Subcutaneous abdominal adipose tissue (tissue), 5 donors: ENCODE data around the gene PHETA2.

ENCODE experiments used
- H3K27ac ChIP-seq: one replicate; pipeline ENCODE4 v1.7.0; 2013; ENCODE audit warnings: low read depth, mild to moderate bottlenecking, inconsistent platforms, low read length, moderate library complexity
- H3K27me3 ChIP-seq, 5 donors: one replicate each; pipeline ENCODE4 v1.7.0; 2013; ENCODE audit warnings: low read length in 5 of 5, inconsistent platforms in 1 of 5; ENCODE audit not compliant: control insufficient read depth in 5 of 5, insufficient read depth in 4 of 5
- H3K36me3 ChIP-seq, 5 donors: one replicate each; pipeline ENCODE4 v1.7.0; 2013; ENCODE audit warnings: low read length in 5 of 5; ENCODE audit not compliant: control insufficient read depth in 5 of 5, insufficient read depth in 5 of 5
- H3K4me1 ChIP-seq, 5 donors: one replicate each; pipeline ENCODE4 v1.7.0; 2013; ENCODE audit warnings: low read length in 5 of 5, mild to moderate bottlenecking in 3 of 5, moderate library complexity in 1 of 5; ENCODE audit not compliant: control insufficient read depth in 5 of 5, insufficient read depth in 5 of 5
- H3K4me3 ChIP-seq, 5 donors: one replicate each; pipeline ENCODE4 v1.7.0; 2013; ENCODE audit warnings: low read length in 5 of 5, low read depth in 1 of 5
- H3K9ac ChIP-seq, 5 donors: one replicate each; pipeline ENCODE4 v1.7.0; 2013; ENCODE audit warnings: low read length in 5 of 5, mild to moderate bottlenecking in 4 of 5, moderate library complexity in 3 of 5
- H3K9me3 ChIP-seq, 5 donors: one replicate each; pipeline ENCODE4 v1.7.0; 2013; ENCODE audit warnings: low read length in 5 of 5; ENCODE audit not compliant: control insufficient read depth in 5 of 5
- donor health status: healthy.
- donor health status: healthy.
- donor health status: healthy.
- donor health status: healthy.
- donor health status: healthy.

PHETA2 gene

GRCh38 chr22:42056757-42057511 is 17.1 kb upstream of the PHETA2 start:
- Histone ChIP-seq H3K4me1 (no peaks in the 10 kb centered on the region), H3K27me3 (no peaks in the 10 kb centered on the region), H3K4me3 (no peak overlapping the region), H3K27ac (no peak overlapping the region), H3K9ac (no peak overlapping the region), H3K36me3 (peaks cover 0 to 37% (median 30%) of the 10 kb centered on the region in 5 donors), H3K9me3 (peaks cover 0 to 9% (median 5%) of the 10 kb centered on the region in 5 donors)

DNA sequence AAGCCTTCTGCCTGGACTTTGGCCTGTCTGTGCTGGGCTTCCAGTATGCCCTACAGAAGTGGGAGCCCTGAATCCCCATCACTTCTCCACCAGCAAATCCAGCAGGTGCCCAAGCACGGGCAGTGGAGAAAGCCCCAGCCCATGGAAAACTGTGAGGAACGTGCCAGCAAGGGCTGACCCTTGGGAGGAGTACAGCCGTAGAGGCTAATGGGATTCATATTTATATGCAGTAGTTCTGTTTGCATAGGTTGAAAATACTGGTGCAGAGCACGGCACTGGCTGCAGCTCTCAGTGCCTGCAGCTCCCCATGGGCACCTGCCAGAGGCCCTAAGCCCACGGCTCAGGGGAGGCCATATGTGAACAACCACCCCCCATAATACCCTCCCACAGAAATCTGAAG is 13.6 kb upstream of the PHETA2 start:
- no peak overlapping the region for H3K4me3 ChIP-seq
- H3K9ac ChIP-seq, result no peak overlapping the region
- peaks cover 0 to 57% (median 46%) of the 10 kb centered on the region in 5 donors for H3K36me3 ChIP-seq
- peaks cover 0 to 9% (median 5%) of the 10 kb centered on the region in 5 donors for H3K9me3 ChIP-seq
- H3K27ac ChIP-seq, result no peak overlapping the region
- H3K4me1 ChIP-seq, result no peaks in the 10 kb centered on the region
- no peaks in the 10 kb centered on the region for H3K27me3 ChIP-seq

DNA sequence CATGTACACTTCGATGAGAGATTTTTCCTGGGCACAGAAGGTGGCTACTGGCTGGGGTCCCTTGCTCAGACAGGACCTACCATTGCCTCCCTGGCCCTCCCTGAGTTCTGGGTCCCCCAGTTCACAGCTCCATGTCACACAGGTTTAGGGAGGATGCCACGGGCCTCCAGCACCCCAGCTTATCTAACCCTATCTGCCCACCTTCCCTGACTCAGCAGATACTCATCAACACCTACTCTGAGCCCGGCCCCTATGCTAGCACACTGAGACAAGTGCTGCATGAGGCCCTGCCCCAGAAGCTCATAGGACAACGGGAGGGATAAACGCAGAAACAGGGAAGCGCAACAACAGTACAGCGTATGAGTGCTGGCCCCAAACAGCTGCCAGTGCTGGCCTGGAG is 13.0 kb upstream of the PHETA2 start:
- Histone ChIP-seq H3K4me3 (no peak overlapping the region), H3K4me1 (no peaks in the 10 kb centered on the region), H3K9ac (no peak overlapping the region), H3K27ac (no peak overlapping the region), H3K9me3 (peaks cover 0 to 9% (median 5%) of the 10 kb centered on the region in 5 donors), H3K27me3 (no peaks in the 10 kb centered on the region), H3K36me3 (peaks cover 0 to 62% (median 51%) of the 10 kb centered on the region in 5 donors)

DNA sequence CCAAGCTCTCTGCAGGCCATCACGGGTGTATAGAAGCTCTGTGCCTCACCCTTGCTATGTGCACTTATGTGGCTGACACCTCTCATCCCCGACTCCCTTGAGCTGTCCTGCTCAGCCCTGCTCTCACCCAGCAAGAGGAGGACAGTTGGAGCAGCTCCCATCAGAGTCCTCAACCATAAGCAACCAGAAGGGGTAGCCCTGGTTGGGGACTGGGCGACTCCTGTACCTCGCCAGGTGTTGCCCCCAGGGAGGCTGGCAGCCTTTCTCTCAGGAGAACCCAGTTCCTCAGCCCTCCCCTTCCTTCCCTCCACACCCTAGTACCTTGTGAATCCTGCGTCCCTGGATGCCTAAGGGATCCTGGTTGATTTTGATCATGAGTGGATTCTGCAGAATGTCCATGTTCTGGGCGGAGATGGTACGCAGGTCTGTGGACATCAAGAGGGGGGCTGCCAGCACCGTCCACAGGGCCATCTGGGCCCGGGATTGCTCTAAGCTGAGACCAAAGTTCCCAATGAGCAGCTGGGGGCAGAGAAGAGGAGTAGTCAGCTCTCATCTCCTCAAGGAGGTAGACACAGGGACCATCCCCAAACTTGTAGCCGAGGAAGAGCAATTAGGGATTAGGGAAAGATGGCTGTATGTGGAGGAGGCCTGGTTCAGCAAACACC is 11.4 kb upstream of the PHETA2 start:
- no peaks in the 10 kb centered on the region for H3K4me1 ChIP-seq
- H3K27ac ChIP-seq, result no peak overlapping the region
- no peak overlapping the region for H3K9ac ChIP-seq
- peaks cover 0 to 78% (median 67%) of the 10 kb centered on the region in 5 donors for H3K36me3 ChIP-seq
- H3K9me3 ChIP-seq, result no peaks in the 10 kb centered on the region
- H3K4me3 ChIP-seq, result no peak overlapping the region
- H3K27me3 ChIP-seq, result no peaks in the 10 kb centered on the region

- Histone ChIP-seq H3K4me3 (no peak overlapping the region), H3K27me3 (no peaks in the 10 kb centered on the region), H3K4me1 (peaks cover under 1 to 2% (median 2%) of the 10 kb centered on the region in 5 donors), H3K27ac (no peak overlapping the region), H3K9ac (no peak overlapping the region), H3K36me3 (peaks cover 0 to 71% (median 66%) of the 10 kb centered on the region in 5 donors), H3K9me3 (no peaks in the 10 kb centered on the region)
Observed at GRCh38 chr22:42064629-42065028, 9.4 kb upstream of the PHETA2 start.

- Histone ChIP-seq H3K9me3 (no peaks in the 10 kb centered on the region), H3K4me3 (no peak overlapping the region), H3K4me1 (peaks cover 4 to 10% (median 9%) of the 10 kb centered on the region in 5 donors), H3K9ac (no peak overlapping the region), H3K27ac (no peak overlapping the region), H3K27me3 (no peaks in the 10 kb centered on the region), H3K36me3 (peaks cover 0 to 62% (median 57%) of the 10 kb centered on the region in 5 donors)
Observed at GRCh38 chr22:42065438-42066125, 8.5 kb upstream of the PHETA2 start.

- no peaks in the 10 kb centered on the region for H3K27me3 ChIP-seq
- H3K27ac ChIP-seq, result no peak overlapping the region
- no peaks in the 10 kb centered on the region for H3K9me3 ChIP-seq
- H3K9ac ChIP-seq, result peak overlapping the region in 1 of 5 donors; percentile 7
- H3K4me3 ChIP-seq, result no peak overlapping the region
- H3K4me1 ChIP-seq, result peaks cover 6 to 15% (median 13%) of the 10 kb centered on the region in 5 donors
- peaks cover 0 to 55% (median 50%) of the 10 kb centered on the region in 5 donors for H3K36me3 ChIP-seq
Observed at GRCh38 chr22:42066126-42066761, 7.8 kb upstream of the PHETA2 start.

GRCh38 chr22:42066937-42067336 is 7.1 kb upstream of the PHETA2 start:
- Histone ChIP-seq H3K9me3 (no peaks in the 10 kb centered on the region), H3K36me3 (peaks cover 0 to 49% (median 47%) of the 10 kb centered on the region in 5 donors), H3K27me3 (no peaks in the 10 kb centered on the region), H3K27ac (no peak overlapping the region), H3K9ac (peak overlapping the region in 1 of 5 donors; percentile 8), H3K4me3 (no peak overlapping the region), H3K4me1 (peaks cover 7 to 21% (median 18%) of the 10 kb centered on the region in 5 donors)

- Histone ChIP-seq H3K27ac (no peak overlapping the region), H3K9ac (no peak overlapping the region), H3K4me3 (no peak overlapping the region), H3K36me3 (peaks cover 0 to 41% (median 40%) of the 10 kb centered on the region in 5 donors), H3K27me3 (no peaks in the 10 kb centered on the region), H3K4me1 (peaks cover 7 to 21% (median 18%) of the 10 kb centered on the region in 5 donors), H3K9me3 (no peaks in the 10 kb centered on the region)
Observed at GRCh38 chr22:42067671-42068251, 6.3 kb upstream of the PHETA2 start.
